HL-60 (cell line): ENCODE results near the gene MTHFD2L.

ENCODE experiments used
- CTCF ChIP-seq: IDR thresholded peaks from one replicate; pipeline ENCODE4 v1.5.1; 2011; ENCODE audit warnings: low read length, control low read depth, inconsistent platforms; ENCODE audit not compliant: insufficient read depth
- GABPA ChIP-seq: IDR thresholded peaks from 2 replicates; pipeline ENCODE4 v1.6.1; 2012; ENCODE audit warnings: low read depth
- POLR2AphosphoS5 ChIP-seq: IDR thresholded peaks from 2 replicates; pipeline ENCODE4 v1.6.1; 2012; ENCODE audit warnings: low read depth
- REST ChIP-seq: IDR thresholded peaks from 2 replicates; pipeline ENCODE4 v1.6.1; 2012; ENCODE audit warnings: low read depth; ENCODE audit not compliant: insufficient replicate concordance

- TF ChIP-seq CTCF (no peak), POLR2AphosphoS5 (no peak), GABPA (no peak), REST (no peak)
These were observed 181.6 kb downstream of the MTHFD2L start for GRCh38 chr4:74339501-74339900.
